Upper lobe of left lung (tissue), 6 donors: ENCODE measurements around the gene NIT1. TPM values are rescaled to one million over a fixed set of nuclear protein-coding genes. Genes with fewer than 3 reads are reported as not detected.
A peak's percentile ranks its signal among the peaks of the same experiment; 100 is the strongest.

ENCODE experiments used
- ATAC-seq, 2 donors: fragments of 200-7000 bp; cut with Tn5 transposase; one replicate each; pipeline ENCODE4 v1.9.1; 2022; ENCODE audit warnings: mild to moderate bottlenecking in 2 of 2, moderate library complexity in 2 of 2; ENCODE audit not compliant: low FRiP score in 2 of 2
- DNase-seq, 2 donors: peaks; one replicate each; pipeline ENCODE4 v3.0.0-alpha.2; 2019 to 2020
- H3K27ac ChIP-seq, 4 donors: fragments of 200-600 bp; sonication (generic); one replicate each; pipeline ENCODE4 v1.5.1; 2016 to 2019
- H3K27me3 ChIP-seq, 4 donors: fragments of 200-600 bp; sonication (generic); one replicate each; pipeline ENCODE4 v1.5.1; 2017 to 2019
- H3K36me3 ChIP-seq, 4 donors: fragments of 200-600 bp; sonication (generic); one replicate each; pipeline ENCODE4 v1.5.1; 2016 to 2019
- H3K4me1 ChIP-seq, 4 donors: fragments of 200-600 bp; sonication (generic); one replicate each; pipeline ENCODE4 v1.5.1; 2018 to 2019
- H3K4me3 ChIP-seq, 4 donors: fragments of 200-600 bp; sonication (generic); one replicate each; pipeline ENCODE4 v1.5.1; 2017 to 2019; ENCODE audit warnings: mild to moderate bottlenecking in 2 of 4, moderate library complexity in 1 of 4
- H3K9me3 ChIP-seq, 4 donors: fragments of 200-600 bp; sonication (generic); one replicate each; pipeline ENCODE4 v1.5.1; 2018 to 2019
- CTCF ChIP-seq, 6 experiments: fragments of 450-650 bp in 4 of 6; fragments of 200-600 bp in 2 of 6; sonication (generic) in 2 of 6; IDR thresholded peaks; one replicate each; pipeline ENCODE4 v1.5.1; 2016 to 2019; ENCODE audit warnings: antibody characterized with exemption in 6 of 6
- EP300 ChIP-seq, 4 donors: sonication (generic); formaldehyde crosslinking; IDR thresholded peaks; one replicate each; pipeline ENCODE4 v1.5.1; 2017; ENCODE audit warnings: antibody characterized with exemption in 4 of 4, control low read depth in 2 of 4
- POLR2A ChIP-seq, 4 donors: fragments of 450-650 bp; IDR thresholded peaks; one replicate each; pipeline ENCODE4 v1.5.1; 2016 to 2017; ENCODE audit warnings: antibody characterized with exemption in 4 of 4, mild to moderate bottlenecking in 2 of 4
- POLR2AphosphoS5 ChIP-seq, 2 donors: sonication (generic); formaldehyde crosslinking; IDR thresholded peaks; one replicate each; pipeline ENCODE4 v1.5.1; 2017; ENCODE audit warnings: antibody characterized with exemption in 2 of 2
- WGBS, 2 donors: methylation state at CpG; one replicate each; pipeline ENCODE4 v1.1.5; 2017 to 2018; 5-methylcytosine and 5-hydroxymethylcytosine counted together
- total RNA-seq, 6 donors: library from RNA; depleted of rRNA in 4 of 6; stranded (reverse); fragments of >200 nt in 4 of 6; gene quantifications; one replicate each; pipeline versions ENCODE4 v1.1.0 to v1.2.1, GENCODE V29; 2016 to 2021
- donor health status: DM: no; HTN: no; CAD: no; lungs with moderate emphysema.
- donor health status: DM: no; HTN: yes; CAD: no; lungs with severe emphysema.

NIT1 gene, protein sequence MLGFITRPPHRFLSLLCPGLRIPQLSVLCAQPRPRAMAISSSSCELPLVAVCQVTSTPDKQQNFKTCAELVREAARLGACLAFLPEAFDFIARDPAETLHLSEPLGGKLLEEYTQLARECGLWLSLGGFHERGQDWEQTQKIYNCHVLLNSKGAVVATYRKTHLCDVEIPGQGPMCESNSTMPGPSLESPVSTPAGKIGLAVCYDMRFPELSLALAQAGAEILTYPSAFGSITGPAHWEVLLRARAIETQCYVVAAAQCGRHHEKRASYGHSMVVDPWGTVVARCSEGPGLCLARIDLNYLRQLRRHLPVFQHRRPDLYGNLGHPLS
- 10 to 100 TPM; 21.2 to 62.9 (median 40.7) TPM for total RNA-seq

GRCh38 chr1:161117759-161118581, at the start of gene NIT1, which contains the start of gene PFDN2:
NIT1 (plus strand) TSS chr1:161118105; CDS start chr1:161118177, 72 bp downstream.
PFDN2 (minus strand) TSS chr1:161118037; CDS start chr1:161118026, 11 bp downstream.
- whole genome bisulfite sequencing, 2 donors: 0 to 1% methylated on average over 28 to 55 of the region's 58 CpGs
- Histone ChIP-seq H3K4me1 (peaks cover 39 to 80% (median 47%) of the 10 kb centered on the region in 4 donors), H3K36me3 (peaks cover 10 to 35% (median 32%) of the 10 kb centered on the region in 4 donors), H3K4me3 (peak within 1 kb of the TSS; percentile 70 to 98 (median 93)), H3K27ac (peak within 1 kb of the TSS; percentile 89 to 97 (median 94)), H3K9me3 (no peaks in the 10 kb centered on the region), H3K27me3 (no peaks in the 10 kb centered on the region)
- peak; percentile 53 to 93 (median 84) for TF ChIP-seq POLR2A (IDR thresholded peaks at IDR 0.05)
- TF ChIP-seq CTCF (IDR thresholded peaks at IDR 0.05): peak in 2 of 6 experiments; percentile 21 to 23
- TF ChIP-seq EP300 (IDR thresholded peaks at IDR 0.05): peak in 1 of 4 donors; percentile 33
- peak; percentile 97 to 99 for TF ChIP-seq POLR2AphosphoS5 (IDR thresholded peaks at IDR 0.05)
- peak; percentile 93 to 97 for ATAC-seq
- DNase-seq: peak; percentile 90 to 97

DNA sequence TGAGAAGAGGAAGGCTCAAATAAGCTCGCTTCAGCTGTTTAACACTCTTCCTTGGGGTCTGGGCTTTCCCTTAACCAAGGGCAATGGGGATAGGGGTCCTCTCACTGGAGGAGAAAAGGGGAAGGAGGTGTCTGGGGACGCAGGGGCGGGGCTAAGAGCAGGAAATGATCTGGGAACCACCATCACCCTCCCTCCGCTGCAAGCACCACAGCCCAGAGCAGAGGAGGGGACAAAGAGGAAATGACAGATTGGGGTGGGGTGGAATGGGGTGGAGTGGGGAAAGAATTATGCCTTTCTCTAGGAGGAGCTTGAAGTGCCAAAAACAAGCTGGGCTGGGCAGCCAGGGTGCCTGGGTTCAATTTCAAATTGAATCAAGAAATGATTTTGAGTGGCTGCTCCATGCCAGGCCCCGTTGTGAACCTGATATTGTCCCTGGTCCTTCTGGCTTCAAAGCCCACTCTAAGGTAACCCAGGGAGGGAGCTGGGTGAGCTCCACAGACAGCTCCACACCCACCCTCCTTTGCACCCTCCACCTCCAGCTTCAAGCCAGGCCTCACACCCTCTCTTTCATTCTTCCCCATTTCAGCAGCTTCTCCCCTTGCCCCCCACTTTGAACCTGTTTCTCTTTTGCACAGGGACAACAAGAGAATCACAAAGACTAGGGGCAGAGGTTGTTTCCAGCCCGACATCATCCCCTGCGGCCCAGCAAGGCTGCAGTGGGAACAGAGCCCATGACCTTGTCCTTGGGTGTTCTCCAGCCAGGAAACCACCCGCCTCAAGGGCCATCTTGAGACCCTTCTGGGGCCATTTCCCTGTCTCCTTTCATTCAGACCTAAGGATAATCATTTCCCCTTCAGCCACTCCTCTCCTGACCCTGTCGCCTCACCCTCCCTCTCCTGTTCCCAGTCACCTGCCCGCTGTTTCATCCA, 49.3 kb upstream of the NIT1 start:
- TF ChIP-seq EP300 (IDR thresholded peaks at IDR 0.05) (no peak), POLR2AphosphoS5 (IDR thresholded peaks at IDR 0.05) (peak; percentile 51 to 60)
- peak; percentile 86 to 88 for ATAC-seq
- peak in 1 of 2 donors; percentile 85 for DNase-seq
- Histone ChIP-seq H3K4me3 (peak overlapping the region; percentile 35 to 58 (median 46)), H3K9me3 (no peaks in the 10 kb centered on the region), H3K27me3 (no peaks in the 10 kb centered on the region), H3K27ac (peak overlapping the region; percentile 82 to 93 (median 88)), H3K4me1 (peaks cover 0 to 14% (median 6%) of the 10 kb centered on the region in 4 donors), H3K36me3 (no peaks in the 10 kb centered on the region)
- WGBS, 2 donors: 43 to 55% methylated on average over 10 of the region's 10 CpGs

DNA sequence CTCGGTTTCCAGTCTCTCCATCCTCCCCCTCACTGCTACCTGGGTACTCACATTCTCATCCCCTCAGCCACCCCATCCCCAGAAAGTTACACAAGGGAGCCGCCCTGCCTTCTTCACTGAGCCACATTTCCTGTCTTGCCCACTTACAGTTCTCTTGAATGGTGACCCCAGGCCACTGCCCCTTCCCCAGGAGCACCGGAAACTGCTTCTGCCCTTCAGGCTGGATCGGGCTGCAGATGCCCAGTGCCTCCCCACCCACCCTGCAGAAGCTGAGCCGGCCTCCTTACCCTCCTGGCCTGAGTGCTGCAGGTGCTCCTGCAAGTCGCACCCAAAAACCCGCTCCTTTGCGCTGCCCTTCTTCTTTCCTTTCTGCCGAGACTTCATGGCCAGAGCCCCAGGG, 48.7 kb upstream of the NIT1 start:
- no peaks in the 10 kb centered on the region for H3K36me3 ChIP-seq
- H3K27me3 ChIP-seq: no peaks in the 10 kb centered on the region
- H3K4me3 ChIP-seq: peak overlapping the region; percentile 35 to 58 (median 46)
- ATAC-seq: no peak
- no peak for DNase-seq
- peak overlapping the region; percentile 82 to 93 (median 88) for H3K27ac ChIP-seq
- WGBS, 2 donors: 47 to 56% methylated on average over 5 to 7 of the region's 9 CpGs
- H3K9me3 ChIP-seq: no peaks in the 10 kb centered on the region
- H3K4me1 ChIP-seq: peaks cover 0 to 14% (median 6%) of the 10 kb centered on the region in 4 donors
- no peak for TF ChIP-seq POLR2A (IDR thresholded peaks at IDR 0.05)
- TF ChIP-seq CTCF (IDR thresholded peaks at IDR 0.05): no peak
- TF ChIP-seq POLR2AphosphoS5 (IDR thresholded peaks at IDR 0.05): no peak
- no peak for TF ChIP-seq EP300 (IDR thresholded peaks at IDR 0.05)

DNA sequence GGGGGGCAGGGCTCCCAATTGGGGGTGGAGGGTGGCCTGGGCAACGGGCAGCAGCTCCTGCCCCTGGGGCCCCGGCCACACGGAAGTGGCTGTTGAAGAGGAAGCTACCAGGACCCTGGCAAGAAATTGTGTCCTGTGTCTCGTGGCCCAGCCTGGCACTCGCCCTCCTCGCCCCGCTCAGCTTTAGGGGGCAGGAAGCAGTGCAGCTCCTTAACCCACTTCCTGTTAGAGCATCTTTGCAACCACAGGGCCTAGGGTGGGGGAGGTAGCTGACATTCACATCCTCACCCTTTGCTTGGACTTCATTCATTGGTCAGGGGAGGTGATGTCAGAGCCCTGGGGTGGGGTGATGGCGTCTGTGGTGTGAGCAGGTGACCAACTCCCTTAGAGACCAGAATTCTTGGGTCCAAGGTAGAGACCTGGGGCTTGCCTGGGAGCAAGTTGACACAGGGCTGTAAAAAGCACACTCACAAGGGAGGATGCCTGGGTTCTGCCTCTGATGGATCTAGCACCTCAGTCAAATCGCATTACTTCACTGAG, 48.1 kb upstream of the NIT1 start, which contains the start of gene ARHGAP30:
Gene ARHGAP30 (minus strand): TSS at position 161 of the 540 bp plus-strand sequence. CDS start 267 bp downstream, outside the sequence.
- Histone ChIP-seq H3K9me3 (no peaks in the 10 kb centered on the region), H3K36me3 (no peaks in the 10 kb centered on the region), H3K4me1 (peaks cover 0 to 14% (median 6%) of the 10 kb centered on the region in 4 donors), H3K27me3 (no peaks in the 10 kb centered on the region), H3K4me3 (peak within 1 kb of the TSS; percentile 35 to 58 (median 46)), H3K27ac (peak within 1 kb of the TSS; percentile 82 to 93 (median 88))
- DNase-seq (peak; percentile 82 to 90), ATAC-seq (peak; percentile 76 to 86)
- no peak for TF ChIP-seq EP300 (IDR thresholded peaks at IDR 0.05)
- TF ChIP-seq POLR2A (IDR thresholded peaks at IDR 0.05): peak in 1 of 4 donors; percentile 74
- peak; percentile 74 to 79 for TF ChIP-seq POLR2AphosphoS5 (IDR thresholded peaks at IDR 0.05)
- TF ChIP-seq CTCF (IDR thresholded peaks at IDR 0.05): no peak
- 54 to 64% methylated on average over 3 to 8 of the region's 9 CpGs for WGBS, 2 donors
